ENCODE results near the gene FXYD6.

FXYD6 gene

DNA sequence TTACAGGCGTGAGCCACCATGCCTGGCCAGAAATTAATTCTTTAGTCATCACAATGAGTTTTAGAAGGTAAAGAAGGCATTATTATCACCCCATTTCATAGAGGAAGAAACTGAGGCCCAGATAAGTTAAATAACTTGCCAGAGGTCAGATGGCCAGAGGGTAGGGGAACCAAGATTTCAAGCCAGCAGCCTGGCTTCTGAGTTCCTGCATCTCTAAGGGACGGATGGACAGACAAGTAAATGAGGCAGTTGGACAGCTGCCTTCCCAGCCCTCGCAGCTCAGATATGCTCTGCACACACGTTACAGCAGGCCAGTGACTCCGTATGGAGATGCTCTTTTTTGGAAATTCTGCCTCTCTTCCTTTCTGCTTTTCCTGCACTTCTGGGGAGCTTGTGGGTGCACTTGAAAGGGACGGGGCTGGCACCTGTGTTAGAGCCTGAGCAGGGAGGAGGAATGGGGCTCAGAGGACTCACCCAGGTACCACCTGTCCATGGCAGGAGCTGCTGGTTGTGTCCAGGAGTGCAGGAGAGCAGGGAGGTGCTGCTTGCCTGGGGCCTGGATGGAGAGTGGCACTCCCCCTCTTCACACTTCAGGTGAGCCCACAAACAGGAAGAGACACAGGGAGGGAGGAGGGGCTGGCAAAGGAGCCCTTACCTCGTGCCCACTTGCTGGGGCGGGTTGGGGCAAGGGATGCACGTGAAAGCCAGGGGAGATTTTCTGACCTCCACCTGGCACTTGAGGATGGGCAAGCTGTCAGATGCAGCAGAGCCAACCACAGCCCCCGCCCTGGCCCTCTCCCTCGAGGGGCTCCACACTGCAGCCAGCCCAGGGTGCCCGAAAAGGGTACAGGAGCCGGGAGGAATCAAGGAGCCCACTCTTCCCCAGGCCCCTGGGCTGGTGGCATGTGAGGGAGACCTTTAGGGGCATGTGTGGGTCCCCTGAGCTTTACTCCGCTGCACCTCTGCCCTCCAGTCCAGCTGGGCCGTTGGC lies 48.6 kb downstream of the FXYD6 start:
- no peak for DNase-seq

DNA sequence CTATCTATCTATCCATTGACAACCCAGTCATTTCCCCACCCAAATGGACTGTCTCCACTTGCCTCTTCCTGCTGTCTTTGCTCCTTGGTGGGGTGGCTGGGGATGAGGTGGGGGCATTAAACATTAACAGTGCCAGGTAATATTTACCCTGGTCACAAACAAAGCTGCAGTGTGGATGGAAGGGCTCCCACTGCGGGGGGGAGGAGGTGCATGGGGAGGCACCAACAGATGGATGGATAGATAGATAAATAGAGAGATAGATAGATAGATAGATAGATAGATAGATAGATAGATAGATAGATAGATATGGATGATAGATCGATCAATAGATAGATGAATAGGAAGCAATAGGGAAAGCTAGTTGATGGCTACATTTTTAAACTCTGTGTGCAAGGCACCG lies 49.6 kb downstream of the FXYD6 start:
- no peak for DNase-seq

DNA sequence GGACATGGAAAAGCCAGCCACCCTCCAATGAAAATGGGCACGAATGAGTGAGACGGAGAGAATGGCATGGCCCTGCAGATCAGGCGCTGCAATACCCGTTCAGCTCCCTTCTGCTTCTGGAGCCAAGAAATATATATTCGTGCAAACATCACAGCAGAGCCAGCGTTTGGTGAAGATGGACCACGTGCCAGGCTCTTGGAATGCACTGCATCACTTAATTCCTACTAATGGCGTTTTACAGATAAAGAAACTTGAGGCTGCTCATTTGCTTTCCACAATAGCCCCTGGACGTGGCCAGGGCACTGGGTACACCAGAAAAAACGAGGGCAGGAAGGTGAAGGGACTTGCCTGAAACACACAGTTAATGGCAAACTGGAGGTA lies 50.3 kb downstream of the FXYD6 start:
- no peak for DNase-seq

GRCh38 chr11:117825538-117826189 lies 50.8 kb downstream of the FXYD6 start:
- DNase-seq: no peak

DNA sequence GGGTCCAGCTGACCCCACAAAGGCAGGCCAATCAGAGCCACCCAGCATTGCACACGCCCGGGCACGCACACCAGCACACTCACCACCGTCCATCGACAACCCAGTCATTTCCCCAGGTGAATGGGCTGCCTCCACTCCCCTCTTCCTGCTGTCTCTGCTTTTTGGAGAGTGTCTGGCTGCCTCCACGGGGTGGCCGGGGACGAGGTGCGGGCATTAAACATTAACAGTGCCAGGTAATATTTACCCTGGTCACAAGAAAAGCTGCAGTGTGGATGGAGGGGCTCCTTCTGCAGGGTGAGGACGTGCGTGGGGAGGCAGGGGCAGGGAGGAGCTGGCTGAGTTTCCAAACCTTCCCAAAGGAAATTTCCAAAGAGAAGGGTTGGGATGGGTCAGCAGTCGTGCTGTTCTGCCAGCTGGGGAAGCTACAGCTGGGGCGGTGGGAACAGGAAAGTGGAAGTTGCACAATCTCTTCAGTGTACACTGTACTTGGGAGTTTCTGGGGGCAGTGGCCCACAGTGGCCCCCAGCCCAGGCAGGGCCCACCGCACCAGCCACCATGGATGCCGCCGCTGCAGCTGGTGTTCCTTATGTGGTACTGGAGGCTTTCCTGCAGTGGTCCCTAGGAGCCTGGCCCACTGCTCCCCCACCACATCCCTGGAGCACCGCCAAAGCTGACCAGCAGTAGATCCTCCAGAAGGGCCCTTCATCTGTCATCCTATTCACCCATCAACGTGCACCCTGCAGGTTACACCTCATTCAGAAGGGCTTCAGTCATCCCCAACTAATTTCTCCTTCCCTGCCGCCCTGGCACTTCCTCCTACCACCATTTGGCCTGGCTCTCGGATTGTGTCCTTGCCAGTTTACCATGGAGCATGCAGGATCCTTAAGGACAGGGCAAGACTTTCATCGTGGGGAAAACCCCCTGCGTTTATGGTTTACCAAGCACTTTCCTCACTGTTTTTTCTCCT lies 51.6 kb downstream of the FXYD6 start, which contains the start of gene FXYD2:
TSS of gene FXYD2 (minus strand) at position 174 of the 967 bp plus-strand sequence. CDS start at position 108, 66 bp downstream.
- DNase-seq: no peak

DNA sequence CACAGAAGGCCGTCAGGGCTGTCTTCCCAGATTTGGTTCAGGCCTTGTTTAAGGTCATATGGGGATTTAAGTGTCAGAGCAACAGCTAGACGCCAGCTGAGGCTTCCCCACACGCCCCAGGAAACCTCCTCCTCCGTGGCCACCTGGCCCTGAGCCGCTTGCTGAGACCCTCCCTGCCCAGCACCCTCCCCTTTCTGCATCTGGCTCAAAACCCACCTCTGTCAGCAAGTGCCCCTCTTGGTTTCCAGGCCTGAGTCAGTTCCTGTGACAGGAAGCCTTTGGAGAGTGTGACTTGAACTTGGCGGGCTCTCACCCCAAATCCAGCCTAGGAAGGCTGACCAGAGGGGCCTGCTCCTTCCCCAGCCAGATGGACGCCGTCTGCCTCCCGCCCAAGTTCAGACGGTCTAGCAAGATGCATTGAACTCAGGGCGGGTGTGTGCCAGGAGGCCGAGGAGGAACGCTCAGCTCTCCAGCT lies 52.5 kb downstream of the FXYD6 start:
- no peak for DNase-seq

DNA sequence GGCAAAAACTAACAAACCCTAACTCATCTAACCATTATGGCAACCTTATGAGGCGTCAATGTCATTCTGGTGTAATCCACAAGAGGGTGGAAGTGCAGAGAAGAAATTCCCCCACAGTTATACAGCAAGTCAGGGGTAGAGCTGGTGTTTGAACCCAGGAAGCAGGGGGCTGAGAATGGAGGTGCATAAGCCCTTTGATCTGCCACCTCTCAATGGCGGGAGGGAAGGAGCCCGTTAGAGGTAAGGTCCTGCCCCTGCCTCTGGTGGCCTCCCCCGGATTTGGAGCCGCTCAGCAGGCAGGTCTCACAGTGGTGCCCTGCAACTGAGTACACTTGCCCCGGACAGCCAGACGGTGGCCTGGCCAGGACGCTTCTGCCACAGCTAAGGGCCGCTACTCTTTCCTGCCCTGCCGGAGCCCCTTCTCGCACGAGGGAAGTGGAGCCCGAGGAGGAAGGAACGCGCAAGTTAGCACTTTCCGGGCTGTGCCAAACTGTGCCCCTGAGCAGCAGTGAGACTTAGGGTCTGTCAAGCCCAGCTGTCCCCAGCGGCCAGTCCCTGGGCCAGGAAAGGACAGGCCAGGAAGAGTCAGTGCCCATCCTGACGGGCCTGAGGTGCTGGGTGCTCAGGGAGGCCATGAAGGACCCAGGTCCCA lies 53.0 kb downstream of the FXYD6 start:
- DNase-seq: no peak

DNA sequence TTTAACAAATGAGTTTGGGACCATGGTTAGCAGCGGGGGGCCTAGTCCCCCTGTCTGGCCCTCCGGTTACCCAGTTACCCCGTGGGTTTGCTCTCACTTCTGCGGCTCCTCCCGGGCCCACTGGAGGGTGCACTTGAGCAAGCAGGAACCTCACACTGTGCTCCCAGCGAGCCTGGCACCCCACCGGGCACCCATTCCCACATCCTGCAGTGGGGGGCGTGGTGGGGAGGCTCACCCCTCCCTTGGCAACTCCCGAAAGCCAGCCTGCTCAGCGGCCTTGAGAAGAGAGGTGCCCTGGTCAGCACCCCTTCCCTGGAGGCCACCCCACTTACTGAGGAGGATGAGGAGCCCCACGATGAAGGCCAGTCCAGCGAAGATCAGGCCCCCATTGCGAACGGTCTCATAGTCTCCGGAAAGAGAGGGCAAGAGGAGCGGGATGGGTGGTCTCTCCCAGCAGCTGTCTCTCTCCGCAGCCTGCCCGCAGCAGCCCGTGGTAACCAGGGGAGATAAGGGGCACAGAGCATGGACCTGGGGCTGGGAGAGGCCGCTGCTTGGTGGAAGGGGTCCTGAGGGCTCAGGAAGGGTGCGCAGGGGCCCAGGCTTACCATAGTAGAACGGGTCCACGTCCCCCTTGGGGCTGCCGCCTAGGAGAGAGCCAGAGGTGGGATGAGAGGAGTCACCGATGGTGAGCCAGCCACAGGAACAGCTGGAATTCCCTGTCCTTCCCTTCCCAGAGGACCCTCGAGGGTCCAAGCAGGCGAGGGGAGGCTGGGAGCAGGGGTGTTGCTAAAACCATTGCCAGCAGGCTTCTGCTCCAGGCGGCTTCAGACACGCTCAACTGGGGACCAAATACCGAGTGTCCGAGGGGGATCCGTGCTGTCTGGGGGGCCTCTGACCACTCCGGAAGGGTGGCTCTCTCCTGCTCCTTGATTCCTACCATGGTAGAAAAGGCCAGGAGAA lies 54.1 kb downstream of the FXYD6 start:
- no peak for DNase-seq

- DNase-seq: no peak
Observed at GRCh38 chr11:117821431-117821830, 55.0 kb downstream of the FXYD6 start.

DNA sequence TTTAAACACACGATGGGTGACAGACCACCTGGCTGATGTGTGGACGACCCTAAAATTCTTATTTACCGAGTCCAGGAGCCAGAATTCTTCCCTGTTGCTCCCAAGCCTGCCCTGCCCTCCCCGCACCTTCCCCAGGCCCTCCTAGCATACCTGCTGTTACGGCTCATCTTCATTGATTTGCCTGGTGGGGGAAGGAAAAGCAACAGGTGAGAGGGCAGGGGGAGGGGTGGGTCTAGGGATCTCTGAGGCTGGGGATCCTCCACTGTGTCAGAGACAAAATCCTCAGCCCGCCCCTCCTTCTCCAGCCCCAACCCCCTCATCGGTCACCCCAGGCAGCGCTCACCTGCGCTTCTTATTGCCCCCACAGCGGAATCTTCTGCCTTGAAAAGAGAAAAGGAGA lies 55.9 kb downstream of the FXYD6 start:
- no peak for DNase-seq

DNA sequence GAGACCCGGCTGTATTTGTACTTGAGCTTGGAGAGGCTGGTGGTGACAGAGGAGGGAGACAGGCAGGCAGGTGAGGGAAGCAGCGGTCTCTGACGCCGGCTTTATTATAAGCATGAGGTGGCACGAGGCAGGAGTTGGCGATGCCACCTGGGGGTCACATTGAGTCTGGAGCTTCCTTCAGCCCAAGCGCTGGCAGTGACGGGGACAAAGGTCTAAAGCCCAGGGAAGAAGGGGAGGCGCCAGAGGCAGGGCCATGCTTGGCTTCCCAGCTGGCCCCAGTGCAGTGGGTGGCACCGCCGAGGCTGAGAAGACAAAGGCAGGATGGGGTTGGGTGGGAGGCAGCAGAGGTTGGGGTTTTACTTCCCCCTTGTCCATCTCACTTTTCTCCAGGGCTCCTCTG lies 56.4 kb downstream of the FXYD6 start:
- no peak for DNase-seq

DNA sequence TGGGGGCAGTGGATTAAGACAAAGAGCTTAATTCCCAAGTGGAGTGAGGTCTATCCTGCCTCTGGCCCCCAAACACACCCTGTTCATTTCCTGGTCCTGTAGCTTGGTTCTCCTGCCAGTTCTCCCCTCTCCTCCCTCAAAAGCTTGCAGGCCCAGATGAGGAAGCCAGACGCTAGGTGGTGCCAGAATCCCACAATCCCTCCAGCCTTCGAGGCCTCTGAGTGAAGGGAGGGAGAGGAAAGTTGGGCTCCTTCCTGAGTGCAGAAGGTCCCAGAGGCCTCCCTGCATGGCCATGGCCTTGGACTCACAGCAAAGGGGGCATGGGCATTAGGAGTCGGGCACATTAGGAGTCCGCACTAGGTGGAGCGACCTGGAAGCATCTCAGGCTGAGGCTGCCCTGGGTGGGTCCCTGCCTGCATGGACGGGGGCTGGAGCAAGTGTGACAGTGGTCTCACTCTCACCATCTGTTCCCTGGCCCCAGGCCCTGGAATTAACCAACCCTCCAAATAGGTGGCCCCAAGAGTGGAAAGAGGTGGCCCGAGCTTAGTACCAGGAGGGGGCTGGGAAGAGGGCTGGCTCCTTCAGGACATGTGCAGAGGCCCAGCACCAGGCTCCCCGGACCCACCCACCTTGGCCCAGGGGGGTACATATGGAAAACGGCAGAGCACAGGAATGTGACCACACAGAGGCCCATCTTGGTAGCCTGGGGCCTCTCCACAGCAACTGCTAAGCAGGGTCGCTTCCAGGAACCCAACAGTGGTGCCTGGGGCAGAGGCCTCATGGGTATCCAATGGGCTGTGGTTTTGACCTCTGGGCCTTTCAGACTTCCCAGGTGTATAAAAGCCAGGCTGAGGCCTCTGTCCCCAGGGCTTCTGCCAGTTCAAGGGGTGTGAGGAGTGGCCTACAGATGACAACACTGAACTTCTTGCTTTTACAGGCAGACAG lies 57.1 kb downstream of the FXYD6 start:
- peak; percentile 73 for DNase-seq

- no peak for DNase-seq
Observed at GRCh38 chr11:117818041-117818873, 58.2 kb downstream of the FXYD6 start.

DNA sequence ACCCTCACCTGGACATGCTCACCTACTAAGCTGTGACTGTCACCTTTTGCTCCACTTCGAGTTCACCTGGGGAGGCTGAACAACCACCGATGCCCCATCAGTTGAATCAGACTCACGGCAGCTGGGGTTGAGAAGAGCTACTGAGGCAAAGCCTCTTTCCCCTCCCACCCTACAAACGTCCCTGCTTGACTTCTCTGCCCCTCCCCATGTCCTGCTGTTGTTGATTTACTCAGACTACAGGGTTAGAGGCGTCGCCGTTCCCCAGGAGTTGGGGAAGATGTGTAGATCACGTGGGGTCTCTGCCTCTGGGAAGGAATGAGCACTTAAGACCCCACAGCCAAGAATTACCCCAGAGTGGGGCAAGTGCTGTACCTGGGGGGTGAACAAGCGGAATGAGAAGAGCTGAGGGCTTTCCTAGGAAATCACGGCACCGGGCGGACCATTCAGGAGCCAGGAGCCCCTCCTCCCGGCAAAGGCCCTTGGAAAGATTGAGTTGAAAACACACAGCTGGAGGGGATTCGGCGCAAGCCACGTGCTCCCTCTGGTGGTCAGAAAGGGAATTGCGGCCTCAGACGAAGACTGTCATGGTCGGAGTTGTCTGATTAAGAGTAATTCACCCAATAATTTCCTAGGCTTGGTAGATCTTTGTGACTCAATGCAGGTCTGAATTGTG lies 59.0 kb downstream of the FXYD6 start:
- peak; percentile 71 for DNase-seq

- DNase-seq: no peak
Observed at GRCh38 chr11:117816846-117817367, 59.6 kb downstream of the FXYD6 start.

DNA sequence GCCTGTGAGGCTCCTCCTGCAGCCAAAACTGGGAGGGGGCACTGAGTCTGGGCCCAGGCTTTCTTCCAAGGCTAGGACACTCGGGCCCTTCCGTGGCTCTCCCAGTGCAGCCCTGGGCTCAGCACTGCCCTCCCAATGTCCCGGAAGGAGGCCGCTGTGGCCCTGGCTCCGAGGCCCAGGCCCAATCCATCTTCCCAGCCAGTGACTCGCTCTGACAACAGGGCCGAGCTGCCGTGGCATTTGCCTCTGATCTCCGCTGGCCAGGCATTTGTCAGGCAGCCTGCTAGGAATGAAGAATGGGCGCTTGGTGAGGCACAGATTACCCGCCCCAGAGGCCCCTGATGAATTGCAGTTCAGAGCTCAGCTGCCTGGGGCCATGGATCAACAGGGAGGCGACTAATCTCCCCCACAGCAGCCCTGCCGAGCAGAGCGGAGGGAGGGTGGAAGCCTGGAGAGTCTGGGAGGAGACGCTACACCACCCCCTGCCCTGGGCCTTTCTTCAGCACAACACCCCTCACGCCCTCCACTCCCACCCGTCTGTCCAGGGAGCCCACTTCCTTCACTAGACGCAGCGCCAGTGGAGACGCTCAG lies 60.2 kb downstream of the FXYD6 start:
- DNase-seq: peak; percentile 62

- no peak for DNase-seq
Observed at GRCh38 chr11:117815262-117815803, 61.1 kb downstream of the FXYD6 start.

Data from fibroblast of skin of right quadriceps (primary cell).